Trophoblast cell (in vitro differentiated cells and primary cell): Measurements from ENCODE around the gene IGFBP5.

Experiments used
- DNase-seq, 2 donors: peaks; one replicate each; pipeline ENCODE4 v3.0.0-alpha.2; 2016
- H2AFZ ChIP-seq: 2 replicates; pipeline ENCODE4 v1.6.1; 2013; ENCODE audit warnings: low read length, moderate library complexity, mild to moderate bottlenecking; ENCODE audit not compliant: insufficient read depth, poor library complexity
- H2AK5ac ChIP-seq: 2 replicates; pipeline ENCODE4 v1.6.1; 2013; ENCODE audit warnings: mild to moderate bottlenecking, low read length
- H2BK120ac ChIP-seq: 2 replicates; pipeline ENCODE4 v1.6.1; 2013; ENCODE audit warnings: low read length, mild to moderate bottlenecking, moderate library complexity; ENCODE audit not compliant: insufficient read depth, poor library complexity
- H2BK12ac ChIP-seq: 2 replicates; pipeline ENCODE4 v1.6.1; 2013; ENCODE audit warnings: mild to moderate bottlenecking, low read length, moderate library complexity
- H2BK5ac ChIP-seq: 2 replicates; pipeline ENCODE4 v1.6.1; 2013; ENCODE audit warnings: low read length, low read depth, moderate library complexity, mild to moderate bottlenecking; ENCODE audit not compliant: poor library complexity
- H3K14ac ChIP-seq: 2 replicates; pipeline ENCODE4 v1.6.1; 2013; ENCODE audit warnings: mild to moderate bottlenecking, low read length
- H3K18ac ChIP-seq: 2 replicates; pipeline ENCODE4 v1.6.1; 2013; ENCODE audit warnings: mild to moderate bottlenecking, low read length
- H3K23ac ChIP-seq: 2 replicates; pipeline ENCODE4 v1.6.1; 2013; ENCODE audit warnings: low read length
- H3K27ac ChIP-seq: 2 replicates; pipeline ENCODE4 v1.5.1; 2013; ENCODE audit warnings: low read depth, mild to moderate bottlenecking, inconsistent platforms, low read length, moderate library complexity
- H3K27me3 ChIP-seq: 2 replicates; pipeline ENCODE4 v1.6.1; 2013; ENCODE audit warnings: inconsistent platforms, mild to moderate bottlenecking, low read length, moderate library complexity; ENCODE audit not compliant: insufficient read depth
- H3K36me3 ChIP-seq, 2 experiments: 1 replicate in 1 of 2; 2 replicates in 1 of 2; pipeline ENCODE4 v1.6.1; 2013; ENCODE audit warnings: low read length in 2 of 2, mild to moderate bottlenecking in 2 of 2, moderate library complexity in 1 of 2; ENCODE audit not compliant: insufficient read depth in 2 of 2, control insufficient read depth in 1 of 2
- H3K4ac ChIP-seq: 2 replicates; pipeline ENCODE4 v1.6.1; 2013; ENCODE audit warnings: low read depth, mild to moderate bottlenecking, low read length, moderate library complexity
- H3K4me1 ChIP-seq, 2 experiments: 1 replicate in 1 of 2; 2 replicates in 1 of 2; pipeline ENCODE4 v1.6.1; 2013; ENCODE audit warnings: low read length in 2 of 2, mild to moderate bottlenecking in 2 of 2, moderate library complexity in 1 of 2; ENCODE audit not compliant: insufficient read depth in 2 of 2, control insufficient read depth in 1 of 2
- H3K4me2 ChIP-seq: 2 replicates; pipeline ENCODE4 v1.6.1; 2013; ENCODE audit warnings: inconsistent platforms, mild to moderate bottlenecking, low read length, moderate library complexity
- H3K4me3 ChIP-seq: 2 replicates; pipeline ENCODE4 v1.5.1; 2013; ENCODE audit warnings: mild to moderate bottlenecking, low read depth, low read length, inconsistent platforms
- H3K79me1 ChIP-seq: one replicate; pipeline ENCODE4 v1.6.1; 2013; ENCODE audit warnings: low read length
- H3K79me2 ChIP-seq: 2 replicates; pipeline ENCODE4 v1.6.1; 2013; ENCODE audit warnings: low read length, mild to moderate bottlenecking; ENCODE audit not compliant: control insufficient read depth, insufficient read depth, poor library complexity
- H3K9ac ChIP-seq: 2 replicates; pipeline ENCODE4 v1.6.1; 2013; ENCODE audit warnings: mild to moderate bottlenecking, low read length
- H3K9me3 ChIP-seq: 2 replicates; pipeline ENCODE4 v1.6.1; 2013; ENCODE audit warnings: low read depth, mild to moderate bottlenecking, control low read depth, inconsistent platforms, low read length; ENCODE audit not compliant: insufficient read depth
- H4K12ac ChIP-seq: 2 replicates; pipeline ENCODE4 v1.6.1; 2013; ENCODE audit warnings: low read depth, mild to moderate bottlenecking, low read length, moderate library complexity
- H4K8ac ChIP-seq: 2 replicates; pipeline ENCODE4 v1.6.1; 2013; ENCODE audit warnings: low read depth, mild to moderate bottlenecking, low read length, moderate library complexity
- H4K91ac ChIP-seq: one replicate; pipeline ENCODE4 v1.6.1; 2013; ENCODE audit warnings: low read depth, mild to moderate bottlenecking, low read length, moderate library complexity
- WGBS: extraction: QIAGEN DNeasy Blood & Tissue Kit; methylation state at CpG from one replicate; pipeline ENCODE4 v1.1.7; 2013; ENCODE audit warnings: missing lambda C conversion rate; ENCODE audit not compliant: insufficient read length, insufficient coverage; ENCODE audit errors: extremely low coverage; 5-methylcytosine and 5-hydroxymethylcytosine counted together

IGFBP5 gene

DNA sequence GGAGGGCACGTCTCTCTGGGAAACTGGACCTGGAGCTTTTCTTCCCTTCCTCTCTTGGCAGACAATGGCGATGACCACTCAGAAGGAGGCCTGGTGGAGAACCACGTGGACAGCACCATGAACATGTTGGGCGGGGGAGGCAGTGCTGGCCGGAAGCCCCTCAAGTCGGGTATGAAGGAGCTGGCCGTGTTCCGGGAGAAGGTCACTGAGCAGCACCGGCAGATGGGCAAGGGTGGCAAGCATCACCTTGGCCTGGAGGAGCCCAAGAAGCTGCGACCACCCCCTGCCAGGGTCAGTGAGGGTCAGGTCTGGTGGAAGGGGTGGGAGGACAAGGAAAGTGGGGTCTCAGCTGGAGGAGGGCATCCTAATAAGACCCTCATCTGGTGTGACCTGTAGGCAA, 34.9 kb downstream of the IGFBP5 start:
- H2BK120ac ChIP-seq = no peak overlapping the region
- H4K12ac ChIP-seq = no peak overlapping the region
- H3K9ac ChIP-seq = no peak overlapping the region

DNA sequence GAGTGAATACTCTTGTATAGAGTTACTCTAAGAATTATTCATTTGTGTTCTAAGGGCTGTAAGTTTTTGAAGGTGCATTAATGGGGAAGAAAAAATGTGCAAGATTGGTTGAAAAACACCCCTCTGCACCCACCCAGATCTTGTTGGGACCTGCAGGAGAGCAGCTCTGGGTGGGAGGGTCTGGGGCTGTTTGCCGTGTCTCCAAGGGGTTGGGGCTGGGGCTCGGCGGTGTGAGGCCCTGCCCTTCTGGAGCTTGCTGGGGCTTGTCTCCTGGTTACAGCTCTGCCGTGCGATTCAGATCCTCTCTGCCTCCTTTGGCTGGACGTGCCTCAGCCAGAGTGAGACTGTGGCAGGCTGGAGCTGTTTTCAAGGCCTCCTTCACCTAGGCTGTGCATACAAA, 36.1 kb downstream of the IGFBP5 start:
- Histone ChIP-seq H2BK120ac (no peak overlapping the region), H3K27me3 (no peaks in the 10 kb centered on the region), H3K14ac (no peak overlapping the region), H2BK12ac (no peak overlapping the region), H3K23ac (no peak overlapping the region), H3K9me3 (peaks cover 2% of the 10 kb centered on the region), H3K18ac (no peak overlapping the region), H3K27ac (no peak overlapping the region), H2AK5ac (no peak overlapping the region), H3K4me1 (peaks cover 6 to 10% of the 10 kb centered on the region in 2 experiments), H4K91ac (no peak overlapping the region), H4K12ac (no peak overlapping the region), H2AFZ (no peak overlapping the region), H3K79me2 (no peaks in the 10 kb centered on the region), H2BK5ac (no peak overlapping the region), H3K79me1 (peaks cover 2% of the 10 kb centered on the region), H3K36me3 (peaks cover 47 to 57% of the 10 kb centered on the region in 2 experiments), H3K4me2 (no peak overlapping the region), H3K9ac (no peak overlapping the region), H4K8ac (no peak overlapping the region), H3K4ac (no peak overlapping the region), H3K4me3 (no peak overlapping the region)
- no CpG with 5 or more reads among the region's 6 CpGs for WGBS
- DNase-seq = no peak

More for the DNA sequence above, 34.9 kb downstream of the IGFBP5 start:
- no peak overlapping the region for H3K23ac ChIP-seq
- no peak overlapping the region for H2AK5ac ChIP-seq
- H4K91ac ChIP-seq = no peak overlapping the region
- WGBS = no CpG with 5 or more reads among the region's 10 CpGs
- no peak for DNase-seq
- peaks cover 2% of the 10 kb centered on the region for H3K9me3 ChIP-seq
- no peak overlapping the region for H3K14ac ChIP-seq
- no peak overlapping the region for H2BK12ac ChIP-seq
- H4K8ac ChIP-seq = no peak overlapping the region
- peak overlapping the region; percentile 16 for H3K18ac ChIP-seq
- H3K4ac ChIP-seq = no peak overlapping the region
- no peaks in the 10 kb centered on the region for H3K79me2 ChIP-seq
- H3K4me2 ChIP-seq = no peak overlapping the region
- H2AFZ ChIP-seq = no peak overlapping the region
- H2BK5ac ChIP-seq = no peak overlapping the region
- no peak overlapping the region for H3K27ac ChIP-seq
- peaks cover 47 to 55% of the 10 kb centered on the region in 2 experiments for H3K36me3 ChIP-seq
- no peak overlapping the region for H3K4me3 ChIP-seq
- no peaks in the 10 kb centered on the region for H3K27me3 ChIP-seq
- peaks cover 4% of the 10 kb centered on the region for H3K79me1 ChIP-seq
- H3K4me1 ChIP-seq = peaks cover 13 to 21% of the 10 kb centered on the region in 2 experiments

DNA sequence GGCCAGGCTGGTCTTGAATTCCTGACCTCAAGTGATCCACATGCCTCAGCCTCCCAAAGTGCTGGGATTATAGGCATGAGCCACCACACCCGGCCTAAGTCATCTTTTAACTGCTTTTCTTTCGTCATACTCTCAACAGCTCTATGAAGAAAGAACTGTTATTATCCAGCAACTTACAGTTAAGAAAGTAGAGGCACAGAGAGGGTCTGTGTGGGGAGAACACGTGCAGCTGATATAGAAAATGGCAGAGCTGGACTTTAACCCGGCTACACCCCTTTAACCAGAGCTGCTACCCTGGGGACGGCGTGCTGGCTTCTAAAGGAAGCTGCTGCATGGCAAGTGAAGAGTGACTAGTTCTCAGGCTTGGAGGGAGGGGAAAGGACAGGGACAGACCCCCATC, 36.6 kb downstream of the IGFBP5 start:
- Histone ChIP-seq H3K4me3 (no peak overlapping the region), H3K27me3 (no peaks in the 10 kb centered on the region), H2BK5ac (no peak overlapping the region), H3K9me3 (peaks cover 2% of the 10 kb centered on the region), H4K8ac (no peak overlapping the region), H3K23ac (no peak overlapping the region), H3K4ac (no peak overlapping the region), H3K79me2 (no peaks in the 10 kb centered on the region), H3K14ac (no peak overlapping the region), H3K27ac (no peak overlapping the region), H4K12ac (no peak overlapping the region), H3K4me1 (peaks cover 6 to 9% of the 10 kb centered on the region in 2 experiments), H3K79me1 (peaks cover 2% of the 10 kb centered on the region), H2BK12ac (no peak overlapping the region), H3K18ac (no peak overlapping the region), H4K91ac (no peak overlapping the region), H2AFZ (no peak overlapping the region), H3K9ac (no peak overlapping the region), H2AK5ac (no peak overlapping the region), H3K36me3 (peaks cover 44 to 54% of the 10 kb centered on the region in 2 experiments), H3K4me2 (no peak overlapping the region), H2BK120ac (no peak overlapping the region)
- no CpG with 5 or more reads among the region's 6 CpGs for WGBS
- no peak for DNase-seq

DNA sequence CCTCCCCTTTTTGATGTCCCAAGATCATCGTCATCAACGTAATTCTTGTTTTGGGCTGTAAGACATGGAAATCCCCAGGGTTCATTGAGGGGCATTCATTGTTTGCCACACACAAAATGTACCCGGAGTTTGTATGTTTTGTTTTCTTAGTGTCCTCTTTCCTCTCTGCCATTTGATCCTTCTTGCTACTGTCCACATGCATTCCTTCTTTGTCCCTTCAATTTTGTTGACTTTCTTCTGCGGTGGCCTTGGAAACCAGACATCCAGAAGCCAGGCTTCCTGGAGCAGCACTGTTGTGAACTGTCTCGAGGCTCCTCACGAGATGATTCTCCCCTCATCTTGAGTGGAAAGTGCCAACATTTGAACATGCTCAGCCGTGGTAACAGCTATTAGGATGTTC, 37.4 kb downstream of the IGFBP5 start:
- Histone ChIP-seq H3K9me3 (peaks cover 2% of the 10 kb centered on the region), H3K23ac (no peak overlapping the region), H2BK5ac (no peak overlapping the region), H3K79me1 (peaks cover 2% of the 10 kb centered on the region), H3K27me3 (no peaks in the 10 kb centered on the region), H2AFZ (no peak overlapping the region), H3K14ac (no peak overlapping the region), H2AK5ac (no peak overlapping the region), H3K4me3 (no peak overlapping the region), H2BK120ac (no peak overlapping the region), H3K18ac (peak overlapping the region; percentile 24), H4K91ac (no peak overlapping the region), H3K9ac (no peak overlapping the region), H3K4me1 (peaks cover 10 to 11% of the 10 kb centered on the region in 2 experiments), H4K12ac (no peak overlapping the region), H3K27ac (no peak overlapping the region), H3K4me2 (no peak overlapping the region), H4K8ac (no peak overlapping the region), H3K79me2 (no peaks in the 10 kb centered on the region), H2BK12ac (no peak overlapping the region), H3K36me3 (peaks cover 39 to 48% of the 10 kb centered on the region in 2 experiments), H3K4ac (no peak overlapping the region)
- no CpG with 5 or more reads among the region's 7 CpGs for WGBS
- no peak for DNase-seq
